ENCODE data around the gene BNC1.

The BNC1 gene

DNA sequence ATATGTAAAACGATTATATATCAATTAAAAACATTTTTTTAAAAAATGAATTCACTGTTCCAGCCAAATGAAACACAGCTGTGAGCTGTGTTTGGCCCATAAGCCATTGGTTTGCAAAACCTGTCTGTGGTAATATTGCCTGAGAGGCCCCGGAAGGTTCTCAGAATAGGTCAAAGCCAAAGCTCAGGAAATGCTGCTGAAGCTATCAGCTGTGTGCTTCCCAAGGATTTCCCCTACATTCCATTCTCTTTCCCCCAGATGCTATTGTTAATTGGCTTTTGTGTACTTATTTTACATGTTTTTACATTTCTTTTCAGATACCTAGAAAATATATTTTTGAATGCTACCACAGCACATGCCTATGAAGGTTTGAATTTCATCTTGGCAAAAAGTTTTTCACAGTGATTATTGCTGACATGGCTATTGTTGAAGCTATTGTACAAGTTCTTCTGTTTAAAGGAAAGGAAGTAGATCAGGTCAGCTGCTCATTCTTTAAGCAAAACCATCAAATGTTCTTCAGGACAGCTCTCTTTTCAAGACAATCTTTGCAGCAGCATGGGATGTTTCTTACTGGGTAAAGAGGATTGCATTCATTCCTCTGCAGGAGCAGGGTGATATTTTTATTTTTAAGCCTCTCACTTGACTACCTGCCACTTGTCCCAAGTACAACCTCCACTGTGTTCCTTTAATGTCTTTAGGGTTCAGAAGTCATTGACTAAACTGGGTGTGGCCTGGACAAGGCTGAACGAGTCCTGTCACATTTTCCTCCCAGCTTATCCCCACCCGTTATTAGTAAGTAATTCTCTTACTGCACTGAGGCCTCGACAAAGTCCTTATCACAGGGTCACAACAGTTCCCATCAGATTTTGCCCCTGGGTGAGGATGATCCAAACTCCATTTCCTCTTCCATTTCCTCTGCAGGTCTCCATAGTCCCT, 26.3 kb upstream of the BNC1 start (continued):
- TF ChIP-seq CSRNP3 (CRISPR knock-in tag; IDR thresholded peaks at IDR 0.05): no peak
- TF ChIP-seq RARB (CRISPR knock-in tag; IDR thresholded peaks at IDR 0.05): no peak
- TF ChIP-seq ISL1 (CRISPR knock-in tag; IDR thresholded peaks at IDR 0.05): no peak
- no peak for TF ChIP-seq BACH2 (CRISPR knock-in tag; IDR thresholded peaks at IDR 0.05; ENCODE audit: borderline replicate concordance)
- TF ChIP-seq GLIS3 (CRISPR knock-in tag; IDR thresholded peaks at IDR 0.05): no peak
- no peak for TF ChIP-seq TSHZ2 (CRISPR knock-in tag; IDR thresholded peaks at IDR 0.05)
- no peak for TF ChIP-seq ARNTL (CRISPR knock-in tag; IDR thresholded peaks at IDR 0.05; ENCODE audit: borderline replicate concordance, low read depth)
- no peak for TF ChIP-seq CSDC2 (CRISPR knock-in tag; IDR thresholded peaks at IDR 0.05)

DNA sequence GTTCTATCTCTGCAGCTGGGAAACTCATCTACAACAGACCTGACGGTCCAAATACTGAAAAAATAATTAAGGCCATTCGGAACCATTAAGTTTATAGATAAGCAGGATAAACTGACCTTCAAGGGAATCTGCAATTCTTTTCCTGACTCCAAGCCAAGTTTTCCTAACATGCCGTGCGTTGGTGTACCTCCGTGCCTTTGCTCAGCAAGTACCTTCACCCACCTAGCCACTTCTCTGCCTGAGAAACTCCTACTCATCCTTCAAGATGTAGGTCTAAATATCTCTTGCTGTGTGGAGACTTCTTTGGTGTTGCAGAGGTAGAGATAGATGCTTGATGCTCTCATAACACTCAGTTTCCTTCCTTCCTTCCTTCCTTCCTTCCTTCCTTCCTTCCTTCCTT, 24.2 kb upstream of the BNC1 start:
- TF ChIP-seq SNAI2 (CRISPR knock-in tag; IDR thresholded peaks at IDR 0.05): no peak
- TF ChIP-seq TOX (CRISPR knock-in tag; IDR thresholded peaks at IDR 0.05; ENCODE audit: borderline replicate concordance): no peak
- TF ChIP-seq ESRRG (CRISPR knock-in tag; IDR thresholded peaks at IDR 0.05): no peak
- TF ChIP-seq ZNF8 (CRISPR knock-in tag; IDR thresholded peaks at IDR 0.05): no peak
- no peak for TF ChIP-seq ZFP3 (CRISPR knock-in tag; IDR thresholded peaks at IDR 0.05)
- TF ChIP-seq GLIS3 (CRISPR knock-in tag; IDR thresholded peaks at IDR 0.05): no peak
- no peak for ATAC-seq

- ATAC-seq: no peak
- no peak for TF ChIP-seq SNAI2 (CRISPR knock-in tag; IDR thresholded peaks at IDR 0.05)
- no peak for TF ChIP-seq TSHZ2 (CRISPR knock-in tag; IDR thresholded peaks at IDR 0.05)
- TF ChIP-seq OSR1 (CRISPR knock-in tag; IDR thresholded peaks at IDR 0.05): no peak
- TF ChIP-seq ESRRG (CRISPR knock-in tag; IDR thresholded peaks at IDR 0.05): no peak
- TF ChIP-seq ZNF565 (CRISPR knock-in tag; conservative IDR thresholded peaks at IDR 0.05; ENCODE audit: low read depth): no peak
- TF ChIP-seq TCF4 (CRISPR knock-in tag; IDR thresholded peaks at IDR 0.05; ENCODE audit: borderline replicate concordance): no peak
- no peak for TF ChIP-seq ZNF70 (CRISPR knock-in tag; IDR thresholded peaks at IDR 0.05)
- TF ChIP-seq ZFP30 (CRISPR knock-in tag; IDR thresholded peaks at IDR 0.05): no peak
- TF ChIP-seq CSRNP3 (CRISPR knock-in tag; IDR thresholded peaks at IDR 0.05): no peak
- no peak for TF ChIP-seq RARB (CRISPR knock-in tag; IDR thresholded peaks at IDR 0.05)
- TF ChIP-seq TOX (CRISPR knock-in tag; IDR thresholded peaks at IDR 0.05; ENCODE audit: borderline replicate concordance): no peak
- TF ChIP-seq, protein P1, sequence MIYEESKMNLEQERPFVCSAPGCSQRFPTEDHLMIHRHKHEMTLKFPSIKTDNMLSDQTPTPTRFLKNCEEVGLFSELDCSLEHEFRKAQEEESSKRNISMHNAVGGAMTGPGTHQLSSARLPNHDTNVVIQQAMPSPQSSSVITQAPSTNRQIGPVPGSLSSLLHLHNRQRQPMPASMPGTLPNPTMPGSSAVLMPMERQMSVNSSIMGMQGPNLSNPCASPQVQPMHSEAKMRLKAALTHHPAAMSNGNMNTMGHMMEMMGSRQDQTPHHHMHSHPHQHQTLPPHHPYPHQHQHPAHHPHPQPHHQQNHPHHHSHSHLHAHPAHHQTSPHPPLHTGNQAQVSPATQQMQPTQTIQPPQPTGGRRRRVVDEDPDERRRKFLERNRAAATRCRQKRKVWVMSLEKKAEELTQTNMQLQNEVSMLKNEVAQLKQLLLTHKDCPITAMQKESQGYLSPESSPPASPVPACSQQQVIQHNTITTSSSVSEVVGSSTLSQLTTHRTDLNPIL (CRISPR knock-in tag; IDR thresholded peaks at IDR 0.05; ENCODE audit: low read depth): no peak
- no peak for TF ChIP-seq ARNTL (CRISPR knock-in tag; IDR thresholded peaks at IDR 0.05; ENCODE audit: borderline replicate concordance, low read depth)
- no peak for TF ChIP-seq ZNF8 (CRISPR knock-in tag; IDR thresholded peaks at IDR 0.05)
- TF ChIP-seq, protein P2, sequence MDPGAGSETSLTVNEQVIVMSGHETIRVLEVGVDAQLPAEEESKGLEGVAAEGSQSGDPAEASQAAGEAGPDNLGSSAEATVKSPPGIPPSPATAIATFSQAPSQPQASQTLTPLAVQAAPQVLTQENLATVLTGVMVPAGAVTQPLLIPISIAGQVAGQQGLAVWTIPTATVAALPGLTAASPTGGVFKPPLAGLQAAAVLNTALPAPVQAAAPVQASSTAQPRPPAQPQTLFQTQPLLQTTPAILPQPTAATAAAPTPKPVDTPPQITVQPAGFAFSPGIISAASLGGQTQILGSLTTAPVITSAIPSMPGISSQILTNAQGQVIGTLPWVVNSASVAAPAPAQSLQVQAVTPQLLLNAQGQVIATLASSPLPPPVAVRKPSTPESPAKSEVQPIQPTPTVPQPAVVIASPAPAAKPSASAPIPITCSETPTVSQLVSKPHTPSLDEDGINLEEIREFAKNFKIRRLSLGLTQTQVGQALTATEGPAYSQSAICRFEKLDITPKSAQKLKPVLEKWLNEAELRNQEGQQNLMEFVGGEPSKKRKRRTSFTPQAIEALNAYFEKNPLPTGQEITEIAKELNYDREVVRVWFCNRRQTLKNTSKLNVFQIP (CRISPR knock-in tag; IDR thresholded peaks at IDR 0.05; ENCODE audit: borderline replicate concordance, low read depth): no peak
- no peak for TF ChIP-seq PATZ1 (CRISPR knock-in tag; IDR thresholded peaks at IDR 0.05; ENCODE audit: borderline replicate concordance)
- TF ChIP-seq BACH2 (CRISPR knock-in tag; IDR thresholded peaks at IDR 0.05; ENCODE audit: borderline replicate concordance): no peak
- TF ChIP-seq CSDC2 (CRISPR knock-in tag; IDR thresholded peaks at IDR 0.05): no peak
- TF ChIP-seq ISL1 (CRISPR knock-in tag; IDR thresholded peaks at IDR 0.05): no peak
- TF ChIP-seq ZC3H10 (CRISPR knock-in tag; IDR thresholded peaks at IDR 0.05): no peak
Measured at GRCh38 chr15:83306561-83306960, 22.1 kb upstream of the BNC1 start.

All from SK-N-SH treated with all-trans-retinoic acid at 6 μM for 48 hours (cell line).